GM23338 (cell line): ENCODE results near the gene DAAM1.

ENCODE experiments used
- EZH2 ChIP-seq: fragments of 200-600 bp; sonication (generic); IDR thresholded peaks from one replicate; pipeline ENCODE4 v1.8.0; 2017; ENCODE audit warnings: antibody characterized with exemption, mild to moderate bottlenecking, low read depth; ENCODE audit not compliant: unreplicated experiment
- POLR2AphosphoS5 ChIP-seq: IDR thresholded peaks from 2 replicates; pipeline ENCODE4 v1.6.1; 2016; ENCODE audit warnings: antibody characterized with exemption, low read depth
- REST ChIP-seq: IDR thresholded peaks from one replicate; pipeline ENCODE4 v1.6.1; 2018; ENCODE audit warnings: antibody characterized with exemption; ENCODE audit not compliant: unreplicated experiment
- STAT1 ChIP-seq: IDR thresholded peaks from one replicate; pipeline ENCODE4 v1.6.1; 2016; ENCODE audit warnings: antibody characterized with exemption; ENCODE audit not compliant: unreplicated experiment
- ZNF331 ChIP-seq: fragments of 250-450 bp; sonication (Bioruptor Pico); IDR thresholded peaks from 2 replicates; pipeline ENCODE4 v1.5.0; 2020; ENCODE audit warnings: low read depth, mild to moderate bottlenecking, moderate library complexity
- TF ChIP-seq, protein P1 (sequence below), 2 experiments: fragments of 200-600 bp in 1 of 2; sonication (generic) in 1 of 2; conservative IDR thresholded peaks; 2 replicates each; pipeline versions ENCODE4 v1.5.1 to v1.6.1; 2016 to 2017; ENCODE audit warnings: antibody characterized with exemption in 2 of 2, low read depth in 2 of 2, mild to moderate bottlenecking in 2 of 2, moderate library complexity in 1 of 2

GRCh38 chr14:59202031-59202430, 13.6 kb downstream of the DAAM1 start:
- TF ChIP-seq REST (no peak), STAT1 (no peak), POLR2AphosphoS5 (no peak), EZH2 (no peak), ZNF331 (CRISPR knock-in tag) (no peak)
- TF ChIP-seq, protein P1, sequence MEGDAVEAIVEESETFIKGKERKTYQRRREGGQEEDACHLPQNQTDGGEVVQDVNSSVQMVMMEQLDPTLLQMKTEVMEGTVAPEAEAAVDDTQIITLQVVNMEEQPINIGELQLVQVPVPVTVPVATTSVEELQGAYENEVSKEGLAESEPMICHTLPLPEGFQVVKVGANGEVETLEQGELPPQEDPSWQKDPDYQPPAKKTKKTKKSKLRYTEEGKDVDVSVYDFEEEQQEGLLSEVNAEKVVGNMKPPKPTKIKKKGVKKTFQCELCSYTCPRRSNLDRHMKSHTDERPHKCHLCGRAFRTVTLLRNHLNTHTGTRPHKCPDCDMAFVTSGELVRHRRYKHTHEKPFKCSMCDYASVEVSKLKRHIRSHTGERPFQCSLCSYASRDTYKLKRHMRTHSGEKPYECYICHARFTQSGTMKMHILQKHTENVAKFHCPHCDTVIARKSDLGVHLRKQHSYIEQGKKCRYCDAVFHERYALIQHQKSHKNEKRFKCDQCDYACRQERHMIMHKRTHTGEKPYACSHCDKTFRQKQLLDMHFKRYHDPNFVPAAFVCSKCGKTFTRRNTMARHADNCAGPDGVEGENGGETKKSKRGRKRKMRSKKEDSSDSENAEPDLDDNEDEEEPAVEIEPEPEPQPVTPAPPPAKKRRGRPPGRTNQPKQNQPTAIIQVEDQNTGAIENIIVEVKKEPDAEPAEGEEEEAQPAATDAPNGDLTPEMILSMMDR (conservative IDR thresholded peaks at IDR 0.05; ENCODE audit: low read depth in 2 of 2) = no peak
